ENCODE results near the gene COL23A1.

The COL23A1 gene

DNA sequence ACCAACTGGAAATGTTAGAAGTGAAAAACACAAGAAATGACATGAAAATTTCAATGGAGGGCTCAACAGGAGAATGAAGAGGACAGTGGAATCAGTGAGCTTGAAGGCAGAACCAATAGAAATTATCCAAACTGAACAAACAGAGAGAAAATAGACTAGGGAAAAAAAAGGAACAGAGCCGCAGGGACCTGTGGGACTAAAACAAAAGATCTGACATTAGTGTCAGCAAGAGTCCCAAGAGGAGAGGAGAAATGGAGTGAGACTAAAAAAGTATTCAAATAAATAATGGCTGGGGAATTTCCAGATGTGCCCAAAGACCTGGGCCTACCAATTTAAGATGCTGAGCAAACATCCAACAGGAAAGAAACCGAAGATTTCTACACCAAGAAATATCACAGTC, 182.5 kb downstream of the COL23A1 start:
- no peak for DNase-seq (ENCODE audit: low read depth)
- no peak overlapping the region for H3K4me3 ChIP-seq (ENCODE audit: low read length)
- TF ChIP-seq CTCF (conservative IDR thresholded peaks at IDR 0.05; ENCODE audit: low read depth, low read length) = no peak

- no peak overlapping the region for H3K4me3 ChIP-seq (ENCODE audit: low read length)
- DNase-seq (ENCODE audit: low read depth) = no peak
- TF ChIP-seq CTCF (conservative IDR thresholded peaks at IDR 0.05; ENCODE audit: low read depth, low read length) = no peak
These were observed 185.2 kb downstream of the COL23A1 start for GRCh38 chr5:178404987-178405386.

DNA sequence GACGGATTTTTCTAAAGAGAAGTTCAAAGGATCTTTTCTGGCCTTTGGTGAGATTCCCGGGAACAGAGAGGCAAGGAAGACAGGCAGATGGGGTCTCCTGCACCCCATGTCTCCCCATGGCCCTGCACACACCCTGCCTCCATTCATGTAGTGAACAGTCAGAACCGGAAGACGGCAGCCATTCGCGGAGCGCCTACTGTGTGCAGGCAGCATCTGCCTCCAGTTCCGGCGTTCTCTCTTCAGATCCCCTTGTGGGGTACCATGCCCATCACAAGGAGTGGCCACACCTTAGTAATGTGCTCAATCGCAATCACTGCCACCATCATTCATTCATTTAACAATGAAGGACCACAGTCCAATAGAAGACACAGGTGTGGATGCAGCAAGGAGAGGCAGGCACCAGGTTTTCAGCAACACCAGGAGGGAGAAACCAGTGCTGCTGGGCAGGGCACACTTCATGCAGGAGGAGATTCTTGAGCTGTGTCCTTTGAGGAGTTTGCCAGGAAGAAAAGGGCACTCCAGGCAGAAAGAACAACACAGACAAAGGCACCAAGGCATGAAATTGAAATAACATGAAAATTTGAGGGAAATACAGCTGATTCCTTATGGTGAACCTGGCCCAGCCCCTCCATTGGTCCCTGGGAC, 186.1 kb downstream of the COL23A1 start:
- no peak for TF ChIP-seq CTCF (conservative IDR thresholded peaks at IDR 0.05; ENCODE audit: low read depth, low read length)
- no peak overlapping the region for H3K4me3 ChIP-seq (ENCODE audit: low read length)
- no peak for DNase-seq (ENCODE audit: low read depth)

- TF ChIP-seq CTCF (conservative IDR thresholded peaks at IDR 0.05; ENCODE audit: low read depth, low read length) = no peak
- H3K4me3 ChIP-seq (ENCODE audit: low read length) = no peak overlapping the region
- no peak for DNase-seq (ENCODE audit: low read depth)
These were observed 186.8 kb downstream of the COL23A1 start for GRCh38 chr5:178403351-178403750.

GRCh38 chr5:178399701-178400095, 190.5 kb downstream of the COL23A1 start:
- no peak overlapping the region for H3K4me3 ChIP-seq (ENCODE audit: low read length)
- DNase-seq (ENCODE audit: low read depth) = no peak
- TF ChIP-seq CTCF (conservative IDR thresholded peaks at IDR 0.05; ENCODE audit: low read depth, low read length) = no peak

DNA sequence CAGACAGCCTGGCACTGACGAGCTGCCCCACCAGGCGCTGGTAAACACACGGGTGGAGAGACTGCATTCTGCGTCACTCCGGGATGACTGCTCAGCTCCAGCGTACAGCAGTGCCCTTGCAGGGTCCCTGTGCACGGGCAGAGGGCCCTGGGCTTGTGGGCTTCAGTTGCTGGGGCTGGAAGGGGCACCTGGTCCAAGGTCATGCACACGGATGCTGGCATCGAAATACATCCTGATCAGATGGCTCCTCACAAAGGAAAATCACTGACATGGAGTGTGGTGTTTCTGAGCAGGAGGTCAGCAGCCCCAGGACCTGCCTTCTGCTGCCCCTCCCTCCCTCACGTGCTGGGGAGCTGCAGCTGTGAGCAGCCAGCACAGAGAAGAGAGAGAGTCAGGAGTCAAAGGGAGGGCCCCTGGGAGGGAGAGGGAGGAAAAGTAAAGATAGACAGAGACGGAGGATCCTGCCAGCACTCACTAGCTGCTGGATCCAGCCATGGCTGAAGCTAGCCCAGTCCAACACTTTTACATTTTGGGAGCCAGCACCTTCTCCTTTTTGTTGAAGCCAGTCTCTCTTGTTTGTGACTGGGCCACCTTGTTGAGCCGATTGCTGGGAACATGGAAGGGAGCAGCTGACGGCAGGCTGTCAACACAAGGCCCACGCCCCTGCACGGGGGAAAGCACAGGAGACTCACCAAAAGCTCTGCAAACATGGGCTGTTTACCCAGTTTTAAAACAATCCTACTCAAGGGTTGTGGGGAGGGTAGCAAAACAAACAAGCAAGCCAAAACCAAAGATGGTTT, 191.1 kb downstream of the COL23A1 start:
- TF ChIP-seq CTCF (conservative IDR thresholded peaks at IDR 0.05; ENCODE audit: low read depth, low read length) = no peak
- DNase-seq (ENCODE audit: low read depth) = no peak
- no peak overlapping the region for H3K4me3 ChIP-seq (ENCODE audit: low read length)
